ENCODE results near the gene BABAM2. TPM values are rescaled to one million over a fixed set of nuclear protein-coding genes. Genes with fewer than 3 reads are reported as not detected.

The BABAM2 gene
- total RNA-seq, 1 experiment from 2014 or later = 27.1 TPM

DNA sequence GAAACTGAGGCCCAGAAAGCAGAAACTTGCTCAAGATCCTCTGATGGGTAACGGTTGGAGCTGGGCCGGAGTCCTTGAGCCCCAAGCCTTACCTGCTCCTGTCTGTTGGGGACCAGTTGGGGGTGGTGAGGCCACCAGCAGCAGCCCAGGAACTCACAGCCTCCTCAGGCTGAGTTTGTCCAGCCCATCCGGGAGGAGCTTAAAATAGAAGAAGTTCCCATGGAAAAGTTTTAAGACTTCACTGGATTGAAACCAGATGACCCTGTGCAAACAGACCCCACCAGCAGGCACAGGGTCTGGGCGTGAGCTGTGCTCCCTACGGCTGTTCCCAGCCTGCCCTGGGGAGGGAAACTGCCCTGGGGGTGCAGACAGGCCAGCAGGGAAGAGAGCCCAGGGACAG lies 461.6 kb downstream of the BABAM2 start:
- Histone ChIP-seq H3K79me2 (ENCODE audit: insufficient read depth, low read length) (no peaks in the 10 kb centered on the region), H3K18ac (ENCODE audit: insufficient read length, low read depth, low read length) (no peak overlapping the region), H3T11ph (ENCODE audit: low read length) (no peak overlapping the region), H3K23ac (ENCODE audit: insufficient read length, low read depth, low read length) (no peak overlapping the region), H3K27me3 (ENCODE audit: insufficient read depth, low read length) (no peaks in the 10 kb centered on the region), H2BK5ac (ENCODE audit: insufficient read length, low read length) (no peak overlapping the region), H2AK5ac (ENCODE audit: insufficient read length, low read length) (no peak overlapping the region), H4K91ac (ENCODE audit: insufficient read length, low read depth, low read length) (no peak overlapping the region), H2BK12ac (ENCODE audit: insufficient read length, low read depth, low read length) (no peak overlapping the region), H3K79me1 (ENCODE audit: insufficient read depth, low read depth, low read length, poor library complexity, severe bottlenecking) (no peaks in the 10 kb centered on the region), H3K9ac (ENCODE audit: extremely low read depth, insufficient read length, low read length) (no peak overlapping the region), H3K14ac (ENCODE audit: insufficient read depth, low read length) (no peak overlapping the region), H2BK15ac (ENCODE audit: low read depth, low read length) (no peak overlapping the region), H3K4ac (ENCODE audit: low read depth, low read length) (no peak overlapping the region), H3K56ac (ENCODE audit: insufficient read length, low read depth, low read length) (no peak overlapping the region), H3K27ac (ENCODE audit: insufficient read length, low read depth, low read length) (no peak overlapping the region), H3K4me1 (ENCODE audit: insufficient read depth, low read length) (no peaks in the 10 kb centered on the region), H4K20me1 (ENCODE audit: control insufficient read depth, insufficient read depth, insufficient read length) (no peaks in the 10 kb centered on the region), H4K5ac (ENCODE audit: insufficient read length, low read depth, low read length) (no peak overlapping the region), H2BK120ac (ENCODE audit: low read depth, low read length, poor library complexity, severe bottlenecking) (no peak overlapping the region), H2AFZ (ENCODE audit: low read length) (no peak overlapping the region), H2BK20ac (ENCODE audit: low read depth, low read length, poor library complexity, severe bottlenecking) (no peak overlapping the region), H4K8ac (replicated peaks; ENCODE audit: insufficient read length, low read depth, low read length) (peak overlapping the region; percentile 4), H3K4me2 (ENCODE audit: insufficient read depth, insufficient read length, low read length) (no peak overlapping the region), H3K23me2 (ENCODE audit: insufficient read length, low read depth, low read length, poor library complexity, severe bottlenecking) (no peaks in the 10 kb centered on the region), H3K9me3 (ENCODE audit: control insufficient read depth, low read depth, low read length) (no peaks in the 10 kb centered on the region)
- H3K9me3 Mint-ChIP-seq = no peaks in the 10 kb centered on the region
- no peak for DNase-seq
- TF ChIP-seq, protein P1, sequence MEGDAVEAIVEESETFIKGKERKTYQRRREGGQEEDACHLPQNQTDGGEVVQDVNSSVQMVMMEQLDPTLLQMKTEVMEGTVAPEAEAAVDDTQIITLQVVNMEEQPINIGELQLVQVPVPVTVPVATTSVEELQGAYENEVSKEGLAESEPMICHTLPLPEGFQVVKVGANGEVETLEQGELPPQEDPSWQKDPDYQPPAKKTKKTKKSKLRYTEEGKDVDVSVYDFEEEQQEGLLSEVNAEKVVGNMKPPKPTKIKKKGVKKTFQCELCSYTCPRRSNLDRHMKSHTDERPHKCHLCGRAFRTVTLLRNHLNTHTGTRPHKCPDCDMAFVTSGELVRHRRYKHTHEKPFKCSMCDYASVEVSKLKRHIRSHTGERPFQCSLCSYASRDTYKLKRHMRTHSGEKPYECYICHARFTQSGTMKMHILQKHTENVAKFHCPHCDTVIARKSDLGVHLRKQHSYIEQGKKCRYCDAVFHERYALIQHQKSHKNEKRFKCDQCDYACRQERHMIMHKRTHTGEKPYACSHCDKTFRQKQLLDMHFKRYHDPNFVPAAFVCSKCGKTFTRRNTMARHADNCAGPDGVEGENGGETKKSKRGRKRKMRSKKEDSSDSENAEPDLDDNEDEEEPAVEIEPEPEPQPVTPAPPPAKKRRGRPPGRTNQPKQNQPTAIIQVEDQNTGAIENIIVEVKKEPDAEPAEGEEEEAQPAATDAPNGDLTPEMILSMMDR (conservative IDR thresholded peaks at IDR 0.05) = no peak
- WGBS (ENCODE audit: extremely low coverage, insufficient read length, low lambda C conversion rate) = no CpG with 5 or more reads among the region's 5 CpGs
- no peaks in the 10 kb centered on the region; the same call in 1 of the 2 replicates for H3K27me3 Mint-ChIP-seq (ENCODE audit: low read depth)
- H3K27ac Mint-ChIP-seq = no peak overlapping the region
- H3K4me3 Mint-ChIP-seq = no peak overlapping the region
- H3K36me3 Mint-ChIP-seq (ENCODE audit: insufficient read depth in 1 of 3, low read depth in 3 of 3) = no peaks in the 10 kb centered on the region; a peak in 1 of 7 replicates
- peaks cover 5 to 12% of the 10 kb centered on the region in 2 experiments; a peak in 3 of 4 replicates for H3K4me1 Mint-ChIP-seq

Measured in H9 (cell line).